Measurements from ENCODE around the gene M1AP. TPM values are rescaled to one million over a fixed set of nuclear protein-coding genes. Genes with fewer than 3 reads are reported as not detected.
A peak's percentile ranks its signal among the peaks of the same experiment; 100 is the strongest.

M1AP gene
- total RNA-seq, 2 experiments from 2014 or later, result not detected

GRCh38 chr2:74554820-74555531 is 93.2 kb downstream of the M1AP start:
- Mint-ChIP-seq H3K4me3 (peak overlapping the region; percentile 97), H3K27me3 (peaks cover 11% of the 10 kb centered on the region), H3K4me1 (peaks cover 22% of the 10 kb centered on the region), H3K9me3 (no peaks in the 10 kb centered on the region), H3K27ac (peak overlapping the region; percentile 94), H3K36me3 (ENCODE audit: low read depth) (peaks cover 15% of the 10 kb centered on the region)
- DNase-seq, result peak; percentile 54
- CTCF ChIA-PET, result interaction anchor here (0.7 to 1.5 kb wide), 3 partner anchors 10 to 32 kb away, joined by 3 to 5 read pairs (median 3); no protein-coding TSS in a partner anchor
- POLR2A ChIA-PET, result interaction anchor here (0.8 to 4.5 kb wide), 13 partner anchors 9 to 100 kb away, joined by 3 to 27 read pairs (median 4); partner anchors contain the start of genes AUP1, CCDC142, HTRA2 and INO80B

GRCh38 chr2:74553892-74554819 is 94.0 kb downstream of the M1AP start, which contains the start of the genes DOK1 and LOXL3:
DOK1 (plus strand) TSS chr2:74554720; CDS start chr2:74554755, 35 bp downstream.
LOXL3 (minus strand) TSS chr2:74553942; CDS start chr2:74552634, 1,308 bp downstream.
- ChIA-PET POLR2A (interaction anchor here (0.9 to 4.5 kb wide), 12 partner anchors 17 to 100 kb away, joined by 3 to 27 read pairs (median 4); partner anchors contain the start of genes AUP1, CCDC142, HTRA2 and INO80B), CTCF (interaction anchor here (0.7 to 1.5 kb wide), 2 partner anchors 32 to 71 kb away, joined by 5 read pairs; partner anchors contain the start of genes CCDC142 and TTC31)
- peaks cover 15% of the 10 kb centered on the region for H3K36me3 Mint-ChIP-seq (ENCODE audit: low read depth)
- peak within 1 kb of the TSS; percentile 97 for H3K4me3 Mint-ChIP-seq
- H3K4me1 Mint-ChIP-seq, result peaks cover 21% of the 10 kb centered on the region
- H3K9me3 Mint-ChIP-seq, result no peaks in the 10 kb centered on the region
- H3K27me3 Mint-ChIP-seq, result peaks cover 18% of the 10 kb centered on the region
- peak; percentile 85 for DNase-seq
- peak within 1 kb of the TSS; percentile 94 for H3K27ac Mint-ChIP-seq

GRCh38 chr2:74552914-74553811 is 95.0 kb downstream of the M1AP start:
- Mint-ChIP-seq H3K27ac (peak overlapping the region; percentile 71), H3K4me1 (peaks cover 25% of the 10 kb centered on the region), H3K4me3 (peak overlapping the region; percentile 63), H3K27me3 (peaks cover 24% of the 10 kb centered on the region), H3K36me3 (ENCODE audit: low read depth) (peaks cover 15% of the 10 kb centered on the region), H3K9me3 (no peaks in the 10 kb centered on the region)
- ChIA-PET CTCF (no interaction called here), POLR2A (interaction anchor here (0.6 to 4.5 kb wide), 9 partner anchors 18 to 286 kb away, joined by 3 to 27 read pairs (median 3); partner anchors contain the start of genes AUP1, HTRA2, INO80B and PCGF1)
- no peak for DNase-seq

GRCh38 chr2:74551942-74552913 is 95.9 kb downstream of the M1AP start:
- Mint-ChIP-seq H3K4me3 (peak overlapping the region; percentile 20), H3K27me3 (peaks cover 32% of the 10 kb centered on the region), H3K27ac (no peak overlapping the region), H3K4me1 (peaks cover 26% of the 10 kb centered on the region), H3K36me3 (ENCODE audit: low read depth) (peaks cover 12% of the 10 kb centered on the region), H3K9me3 (no peaks in the 10 kb centered on the region)
- CTCF ChIA-PET, result interaction anchor here (0.8 to 2.3 kb wide), 3 partner anchors 21 to 36 kb away, joined by 3 to 6 read pairs (median 3); no protein-coding TSS in a partner anchor
- no peak for DNase-seq
- POLR2A ChIA-PET, result interaction anchor here (1.3 to 4.5 kb wide), 3 partner anchors 22 to 80 kb away, joined by 3 to 27 read pairs (median 4); partner anchors contain the start of genes AUP1, HTRA2 and MRPL53

GRCh38 chr2:74551530-74551929 is 96.6 kb downstream of the M1AP start:
- DNase-seq, result no peak
- peaks cover 25% of the 10 kb centered on the region for H3K4me1 Mint-ChIP-seq
- ChIA-PET CTCF (interaction anchor here (0.8 to 2.3 kb wide), 4 partner anchors 20 to 160 kb away, joined by 3 to 6 read pairs (median 3); no protein-coding TSS in a partner anchor), POLR2A (interaction anchor here (1.3 to 4.5 kb wide), 3 partner anchors 21 to 79 kb away, joined by 3 to 27 read pairs (median 4); partner anchors contain the start of genes AUP1, HTRA2 and MRPL53)
- no peak overlapping the region for H3K4me3 Mint-ChIP-seq
- H3K27me3 Mint-ChIP-seq, result peaks cover 34% of the 10 kb centered on the region
- no peak overlapping the region for H3K27ac Mint-ChIP-seq
- peaks cover 5% of the 10 kb centered on the region for H3K36me3 Mint-ChIP-seq (ENCODE audit: low read depth)
- no peaks in the 10 kb centered on the region for H3K9me3 Mint-ChIP-seq

GRCh38 chr2:74550231-74550630 is 97.9 kb downstream of the M1AP start:
- H3K9me3 Mint-ChIP-seq, result no peaks in the 10 kb centered on the region
- DNase-seq, result peak; percentile 11
- ChIA-PET CTCF (interaction anchor here (0.9 to 2.3 kb wide), 2 partner anchors 19 to 158 kb away, joined by 3 to 6 read pairs; no protein-coding TSS in a partner anchor), POLR2A (interaction anchor here (0.9 to 1.7 kb wide), 2 partner anchors 35 to 91 kb away, joined by 3 to 6 read pairs; partner anchors contain the start of gene WBP1)
- no peaks in the 10 kb centered on the region for H3K36me3 Mint-ChIP-seq (ENCODE audit: low read depth)
- H3K4me1 Mint-ChIP-seq, result peaks cover 17% of the 10 kb centered on the region
- no peak overlapping the region for H3K4me3 Mint-ChIP-seq
- H3K27ac Mint-ChIP-seq, result no peak overlapping the region
- H3K27me3 Mint-ChIP-seq, result peaks cover 46% of the 10 kb centered on the region

- ChIA-PET POLR2A (interaction anchor here (0.9 to 1.7 kb wide), 3 partner anchors 20 to 90 kb away, joined by 3 to 6 read pairs (median 4); partner anchors contain the start of genes AUP1, HTRA2 and WBP1), CTCF (no interaction called here)
- no peak for DNase-seq
- no peak overlapping the region for H3K27ac Mint-ChIP-seq
- peaks cover 17% of the 10 kb centered on the region for H3K4me1 Mint-ChIP-seq
- no peaks in the 10 kb centered on the region for H3K36me3 Mint-ChIP-seq (ENCODE audit: low read depth)
- no peaks in the 10 kb centered on the region for H3K9me3 Mint-ChIP-seq
- H3K27me3 Mint-ChIP-seq, result peaks cover 57% of the 10 kb centered on the region
- H3K4me3 Mint-ChIP-seq, result peak overlapping the region; percentile 51
Observed at GRCh38 chr2:74548900-74549826, 99.0 kb downstream of the M1AP start.

- Mint-ChIP-seq H3K4me1 (peaks cover 13% of the 10 kb centered on the region), H3K36me3 (ENCODE audit: low read depth) (no peaks in the 10 kb centered on the region), H3K9me3 (no peaks in the 10 kb centered on the region), H3K4me3 (peak overlapping the region; percentile 66), H3K27me3 (peaks cover 57% of the 10 kb centered on the region), H3K27ac (no peak overlapping the region)
- POLR2A ChIA-PET, result interaction anchor here (1.4 kb wide), 1 partner anchor 19 kb away, joined by 4 read pairs; the partner anchor contains the start of genes AUP1 and HTRA2
- CTCF ChIA-PET, result no interaction called here
- no peak for DNase-seq
Observed at GRCh38 chr2:74548285-74548899, 99.7 kb downstream of the M1AP start.

GRCh38 chr2:74546004-74546403 is 102.1 kb downstream of the M1AP start:
- DNase-seq, result no peak
- Mint-ChIP-seq H3K4me3 (no peak overlapping the region), H3K4me1 (peaks cover 8% of the 10 kb centered on the region), H3K9me3 (no peaks in the 10 kb centered on the region), H3K27me3 (peaks cover 62% of the 10 kb centered on the region), H3K36me3 (ENCODE audit: low read depth) (no peaks in the 10 kb centered on the region), H3K27ac (no peak overlapping the region)
- POLR2A ChIA-PET, result interaction anchor here (0.9 kb wide), 1 partner anchor 20 kb away, joined by 3 read pairs; no protein-coding TSS in a partner anchor
- CTCF ChIA-PET, result interaction anchor here (0.5 to 2.4 kb wide), 5 partner anchors 13 to 96 kb away, joined by 3 to 8 read pairs (median 6); no protein-coding TSS in a partner anchor
